Measurements from ENCODE around the gene CDK5RAP3. TPM values are rescaled to one million over a fixed set of nuclear protein-coding genes. Genes with fewer than 3 reads are reported as not detected.

Gene CDK5RAP3
- total RNA-seq, 1 donor from 2014 or later: 62.8 TPM

DNA sequence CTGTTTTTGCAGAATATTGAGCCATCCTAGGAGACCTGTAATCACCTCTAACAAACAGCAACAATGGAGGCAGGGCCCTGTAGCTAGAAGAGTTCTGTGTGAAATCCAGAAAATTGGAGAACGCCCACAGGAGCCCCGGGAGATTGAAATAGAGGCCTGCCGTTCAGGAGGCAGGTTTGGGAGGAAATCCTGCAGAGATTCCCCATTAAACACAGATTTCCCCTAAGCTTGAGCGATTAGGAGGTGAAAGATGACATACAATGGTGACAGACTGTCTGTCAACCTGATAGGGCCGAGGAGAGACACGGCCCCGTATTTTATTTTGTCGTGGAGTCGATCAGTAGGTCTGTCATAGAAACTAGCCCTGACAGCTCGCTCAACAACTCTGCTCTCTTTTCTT lies 18.2 kb downstream of the CDK5RAP3 start:
- Histone ChIP-seq H4K20me1 (ENCODE audit: insufficient read depth, low read length) (no peaks in the 10 kb centered on the region), H2AFZ (ENCODE audit: low read depth, low read length) (no peak overlapping the region), H3K79me2 (ENCODE audit: insufficient read depth, low read length) (no peaks in the 10 kb centered on the region), H3K36me3 (ENCODE audit: insufficient read depth, low read length) (no peaks in the 10 kb centered on the region), H3K27ac (ENCODE audit: low read depth, low read length) (no peak overlapping the region), H3K9ac (ENCODE audit: low read length) (no peak overlapping the region), H3K4me2 (ENCODE audit: low read length) (no peak overlapping the region), H3K4me1 (ENCODE audit: insufficient read depth, low read length) (peaks cover 6% of the 10 kb centered on the region), H3K4me3 (ENCODE audit: insufficient read depth, low read depth, low read length) (no peak overlapping the region), H3K9me3 (ENCODE audit: insufficient read depth, low read depth, low read length) (no peaks in the 10 kb centered on the region), H3K27me3 (ENCODE audit: insufficient read depth, low read length) (no peaks in the 10 kb centered on the region)
- no peaks in the 10 kb centered on the region for H3K9me3 Mint-ChIP-seq (ENCODE audit: unreplicated experiment)
- FAIRE-seq: no peak
- no peak overlapping the region for H3K4me3 Mint-ChIP-seq (ENCODE audit: unreplicated experiment)
- H3K27ac Mint-ChIP-seq (ENCODE audit: unreplicated experiment): no peak overlapping the region
- TF ChIP-seq, protein P1, sequence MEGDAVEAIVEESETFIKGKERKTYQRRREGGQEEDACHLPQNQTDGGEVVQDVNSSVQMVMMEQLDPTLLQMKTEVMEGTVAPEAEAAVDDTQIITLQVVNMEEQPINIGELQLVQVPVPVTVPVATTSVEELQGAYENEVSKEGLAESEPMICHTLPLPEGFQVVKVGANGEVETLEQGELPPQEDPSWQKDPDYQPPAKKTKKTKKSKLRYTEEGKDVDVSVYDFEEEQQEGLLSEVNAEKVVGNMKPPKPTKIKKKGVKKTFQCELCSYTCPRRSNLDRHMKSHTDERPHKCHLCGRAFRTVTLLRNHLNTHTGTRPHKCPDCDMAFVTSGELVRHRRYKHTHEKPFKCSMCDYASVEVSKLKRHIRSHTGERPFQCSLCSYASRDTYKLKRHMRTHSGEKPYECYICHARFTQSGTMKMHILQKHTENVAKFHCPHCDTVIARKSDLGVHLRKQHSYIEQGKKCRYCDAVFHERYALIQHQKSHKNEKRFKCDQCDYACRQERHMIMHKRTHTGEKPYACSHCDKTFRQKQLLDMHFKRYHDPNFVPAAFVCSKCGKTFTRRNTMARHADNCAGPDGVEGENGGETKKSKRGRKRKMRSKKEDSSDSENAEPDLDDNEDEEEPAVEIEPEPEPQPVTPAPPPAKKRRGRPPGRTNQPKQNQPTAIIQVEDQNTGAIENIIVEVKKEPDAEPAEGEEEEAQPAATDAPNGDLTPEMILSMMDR (IDR thresholded peaks at IDR 0.05; ENCODE audit: insufficient read depth, low read depth, low read length): no peak
- TF ChIP-seq EZH2 (IDR thresholded peaks at IDR 0.05; ENCODE audit: insufficient read depth, low read length): no peak
- H3K4me1 Mint-ChIP-seq (ENCODE audit: low read depth, unreplicated experiment): peaks cover 11% of the 10 kb centered on the region
- no peak for DNase-seq (ENCODE audit: low read depth)
- peaks cover 9% of the 10 kb centered on the region for H3K27me3 Mint-ChIP-seq (ENCODE audit: low read depth, unreplicated experiment)
- peaks cover 8% of the 10 kb centered on the region for H3K36me3 Mint-ChIP-seq (ENCODE audit: low read depth, unreplicated experiment)

GRCh38 chr17:47989700-47990099 lies 18.8 kb downstream of the CDK5RAP3 start:
- no peak overlapping the region for H3K4me3 Mint-ChIP-seq (ENCODE audit: unreplicated experiment)
- H3K27me3 Mint-ChIP-seq (ENCODE audit: low read depth, unreplicated experiment): peaks cover 10% of the 10 kb centered on the region

More at GRCh38 chr17:47989700-47990099, 18.8 kb downstream of the CDK5RAP3 start:
- Histone ChIP-seq H3K79me2 (ENCODE audit: insufficient read depth, low read length) (no peaks in the 10 kb centered on the region), H3K36me3 (ENCODE audit: insufficient read depth, low read length) (no peaks in the 10 kb centered on the region), H2AFZ (ENCODE audit: low read depth, low read length) (no peak overlapping the region), H3K9me3 (ENCODE audit: insufficient read depth, low read depth, low read length) (no peaks in the 10 kb centered on the region), H3K4me1 (ENCODE audit: insufficient read depth, low read length) (peaks cover 6% of the 10 kb centered on the region), H3K27me3 (ENCODE audit: insufficient read depth, low read length) (no peaks in the 10 kb centered on the region), H3K9ac (ENCODE audit: low read length) (no peak overlapping the region), H3K27ac (ENCODE audit: low read depth, low read length) (no peak overlapping the region), H3K4me2 (ENCODE audit: low read length) (no peak overlapping the region), H3K4me3 (ENCODE audit: insufficient read depth, low read depth, low read length) (no peak overlapping the region), H4K20me1 (ENCODE audit: insufficient read depth, low read length) (no peaks in the 10 kb centered on the region)
- Mint-ChIP-seq H3K4me1 (ENCODE audit: low read depth, unreplicated experiment) (peaks cover 13% of the 10 kb centered on the region), H3K9me3 (ENCODE audit: unreplicated experiment) (no peaks in the 10 kb centered on the region), H3K27ac (ENCODE audit: unreplicated experiment) (no peak overlapping the region), H3K36me3 (ENCODE audit: low read depth, unreplicated experiment) (peaks cover 8% of the 10 kb centered on the region)
- FAIRE-seq (no peak), DNase-seq (ENCODE audit: low read depth) (no peak)
- TF ChIP-seq EZH2 (IDR thresholded peaks at IDR 0.05; ENCODE audit: insufficient read depth, low read length): no peak
- TF ChIP-seq, protein P1 (IDR thresholded peaks at IDR 0.05; ENCODE audit: insufficient read depth, low read depth, low read length): no peak
